HG03066 (cell line): ENCODE results near the gene USP10.

Experiments used
- ATAC-seq: cut with Tn5 transposase; IDR thresholded peaks from one replicate; pipeline ENCODE4 v1.9.1; 2021; ENCODE audit warnings: low read depth; ENCODE audit not compliant: unreplicated experiment

Gene USP10

GRCh38 chr16:84699712-84700445, at the start of gene USP10:
Gene USP10 (plus strand): TSS chr16:84700000. CDS start chr16:84700091, 91 bp downstream.
- peak; percentile 67 for ATAC-seq

- ATAC-seq = no peak
Measured at GRCh38 chr16:84650062-84650991, 49.5 kb upstream of the USP10 start.

GRCh38 chr16:84652566-84652965, 47.2 kb upstream of the USP10 start:
- no peak for ATAC-seq

GRCh38 chr16:84654238-84654637, 45.6 kb upstream of the USP10 start:
- no peak for ATAC-seq

- no peak for ATAC-seq
Measured at GRCh38 chr16:84654998-84655397, 44.8 kb upstream of the USP10 start.

- ATAC-seq = no peak
Measured at GRCh38 chr16:84656649-84657048, 43.2 kb upstream of the USP10 start.

GRCh38 chr16:84657229-84657837, 42.5 kb upstream of the USP10 start:
- ATAC-seq = no peak

GRCh38 chr16:84658690-84659089, 41.1 kb upstream of the USP10 start:
- ATAC-seq = no peak

- no peak for ATAC-seq
Measured at GRCh38 chr16:84659656-84660300, 40.0 kb upstream of the USP10 start.

GRCh38 chr16:84660973-84661372, 38.8 kb upstream of the USP10 start:
- ATAC-seq = no peak

- ATAC-seq = no peak
Measured at GRCh38 chr16:84661418-84662060, 38.3 kb upstream of the USP10 start.

- no peak for ATAC-seq
Measured at GRCh38 chr16:84662471-84662870, 37.3 kb upstream of the USP10 start.

- peak; percentile 87 for ATAC-seq
Measured at GRCh38 chr16:84663433-84664101, 36.2 kb upstream of the USP10 start.

GRCh38 chr16:84665359-84665758, 34.4 kb upstream of the USP10 start:
- ATAC-seq = no peak

- no peak for ATAC-seq
Measured at GRCh38 chr16:84665843-84666242, 34.0 kb upstream of the USP10 start.

- ATAC-seq = no peak
Measured at GRCh38 chr16:84667600-84668309, 32.0 kb upstream of the USP10 start.

GRCh38 chr16:84670063-84670462, 29.7 kb upstream of the USP10 start:
- no peak for ATAC-seq

GRCh38 chr16:84672276-84673202, 27.3 kb upstream of the USP10 start:
- ATAC-seq = no peak
